K562 (cell line): ENCODE measurements around the gene SLC25A10. TPM values are rescaled to one million over a fixed set of nuclear protein-coding genes. Genes with fewer than 3 reads are reported as not detected.

Experiments
- CC2D1A ChIP-seq: fragments of 450-650 bp; IDR thresholded peaks from 2 replicates; pipeline ENCODE4 v1.6.1; 2017; ENCODE audit warnings: mild to moderate bottlenecking
- CUX1 ChIP-seq: fragments of 200-800 bp; sonication (Bioruptor generic); IDR thresholded peaks from 2 replicates; pipeline ENCODE4 v1.6.1; 2016; ENCODE audit warnings: missing genetic modification characterization, missing compliant biosample characterization
- GTF2F1 ChIP-seq: IDR thresholded peaks from 2 replicates; pipeline ENCODE4 v1.6.1; 2011; ENCODE audit warnings: low read depth, low read length, improper control_type of control experiment
- HDAC6 ChIP-seq: IDR thresholded peaks from 2 replicates; pipeline ENCODE4 v1.6.1; 2012; ENCODE audit warnings: low read depth, mild to moderate bottlenecking, control low read depth, inconsistent platforms, low read length, moderate library complexity
- KLF1 ChIP-seq: fragments of 450-650 bp; IDR thresholded peaks from 2 replicates; pipeline ENCODE4 v1.6.1; 2016; ENCODE audit warnings: missing genetic modification characterization, missing compliant biosample characterization
- MCM5 ChIP-seq: fragments of 450-650 bp; IDR thresholded peaks from 2 replicates; pipeline ENCODE4 v1.6.1; 2016; ENCODE audit warnings: low read depth
- MCM7 ChIP-seq, 2 experiments: fragments of 450-650 bp; IDR thresholded peaks; 2 replicates each; pipeline ENCODE4 v1.6.1; 2016 to 2018
- NCOA2 ChIP-seq, 2 experiments: fragments of 450-650 bp; IDR thresholded peaks; 2 replicates each; pipeline ENCODE4 v1.6.1; 2018; ENCODE audit warnings: mild to moderate bottlenecking in 2 of 2, moderate library complexity in 1 of 2; ENCODE audit not compliant: partially characterized antibody in 2 of 2
- RFX1 ChIP-seq: fragments of 450-650 bp; IDR thresholded peaks from 2 replicates; pipeline ENCODE4 v1.6.1; 2016; ENCODE audit warnings: mild to moderate bottlenecking, moderate library complexity
- SMAD4 ChIP-seq: fragments of 250-450 bp; sonication (Bioruptor Pico); conservative IDR thresholded peaks from 2 replicates; pipeline ENCODE4 v1.8.0; 2021; ENCODE audit warnings: inconsistent platforms, mild to moderate bottlenecking, moderate library complexity
- ZNF511 ChIP-seq: sonication (generic); formaldehyde crosslinking; IDR thresholded peaks from 2 replicates; pipeline ENCODE4 v1.8.0; 2022; ENCODE audit warnings: mild to moderate bottlenecking, missing genetic modification reagents
- ZNF76 ChIP-seq: fragments of 250-450 bp; sonication (Bioruptor Pico); IDR thresholded peaks from 2 replicates; pipeline ENCODE4 v1.4.0; 2020; ENCODE audit warnings: mild to moderate bottlenecking, moderate library complexity, borderline replicate concordance
- polyA plus RNA-seq, 8 experiments: library from polyadenylated mRNA; depleted of rRNA in 4 of 8; stranded (reverse) in 5 of 8; unstranded in 3 of 8; fragments of >200 nt; fragmentation: Nextera tagmentation in 2 of 8; fragmentation: Illumina TruSeq in 1 of 8; extraction: Ambion mirVana in 2 of 8; extraction: Trizol in 1 of 8; gene quantifications; 2 replicates each; pipeline versions ENCODE4 v1.2.1 to v1.2.3, GENCODE V29; 2011 to 2014; ENCODE audit warnings: inconsistent platforms in 1 of 8, missing spikeins in 1 of 8
- total RNA-seq, 7 experiments: library from RNA; depleted of rRNA in 6 of 7; stranded (reverse); fragments of >200 nt in 6 of 7; fragmentation: Illumina TruSeq in 2 of 7; extraction: Trizol in 2 of 7; gene quantifications; 2 replicates each; pipeline versions ENCODE4 v1.2.1 to v1.2.3, GENCODE V29; 2011 to 2021; ENCODE audit warnings: low replicate concordance in 1 of 7
- TF ChIP-seq, protein P1 (sequence below), 2 experiments: IDR thresholded peaks; 2 replicates each; pipeline ENCODE4 v1.6.1; 2012; ENCODE audit warnings: improper control_type of control experiment in 2 of 2, low read depth in 2 of 2, low read length in 2 of 2, borderline replicate concordance in 1 of 2
- TF ChIP-seq, protein P2 (sequence below): IDR thresholded peaks from 2 replicates; pipeline ENCODE4 v1.6.1; 2016; ENCODE audit warnings: missing genetic modification characterization, missing compliant biosample characterization
- TF ChIP-seq, protein P3 (sequence below): fragments of 450-650 bp; formaldehyde crosslinking; IDR thresholded peaks from 2 replicates; pipeline ENCODE4 v1.4.0; 2022; ENCODE audit warnings: missing genetic modification characterization

The SLC25A10 gene
- total and polyA plus RNA-seq, 9 of the 15 experiments (the other 6 are each of a cell fraction or from before 2014, with no cell fraction given): 0.10 to 85.6 (median 34.3) TPM

GRCh38 chr17:81741594-81742452, 29.7 kb downstream of the SLC25A10 start (continued):
- TF ChIP-seq, protein P1, sequence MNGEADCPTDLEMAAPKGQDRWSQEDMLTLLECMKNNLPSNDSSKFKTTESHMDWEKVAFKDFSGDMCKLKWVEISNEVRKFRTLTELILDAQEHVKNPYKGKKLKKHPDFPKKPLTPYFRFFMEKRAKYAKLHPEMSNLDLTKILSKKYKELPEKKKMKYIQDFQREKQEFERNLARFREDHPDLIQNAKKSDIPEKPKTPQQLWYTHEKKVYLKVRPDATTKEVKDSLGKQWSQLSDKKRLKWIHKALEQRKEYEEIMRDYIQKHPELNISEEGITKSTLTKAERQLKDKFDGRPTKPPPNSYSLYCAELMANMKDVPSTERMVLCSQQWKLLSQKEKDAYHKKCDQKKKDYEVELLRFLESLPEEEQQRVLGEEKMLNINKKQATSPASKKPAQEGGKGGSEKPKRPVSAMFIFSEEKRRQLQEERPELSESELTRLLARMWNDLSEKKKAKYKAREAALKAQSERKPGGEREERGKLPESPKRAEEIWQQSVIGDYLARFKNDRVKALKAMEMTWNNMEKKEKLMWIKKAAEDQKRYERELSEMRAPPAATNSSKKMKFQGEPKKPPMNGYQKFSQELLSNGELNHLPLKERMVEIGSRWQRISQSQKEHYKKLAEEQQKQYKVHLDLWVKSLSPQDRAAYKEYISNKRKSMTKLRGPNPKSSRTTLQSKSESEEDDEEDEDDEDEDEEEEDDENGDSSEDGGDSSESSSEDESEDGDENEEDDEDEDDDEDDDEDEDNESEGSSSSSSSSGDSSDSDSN (IDR thresholded peaks at IDR 0.05; ENCODE audit: borderline replicate concordance in 1 of 2, low read depth in 2 of 2, low read length in 2 of 2): 0 out of 4 replicates have a peak, but pooled peaks of 1 of the 2 experiments have one; percentile 38
- TF ChIP-seq, protein P2, sequence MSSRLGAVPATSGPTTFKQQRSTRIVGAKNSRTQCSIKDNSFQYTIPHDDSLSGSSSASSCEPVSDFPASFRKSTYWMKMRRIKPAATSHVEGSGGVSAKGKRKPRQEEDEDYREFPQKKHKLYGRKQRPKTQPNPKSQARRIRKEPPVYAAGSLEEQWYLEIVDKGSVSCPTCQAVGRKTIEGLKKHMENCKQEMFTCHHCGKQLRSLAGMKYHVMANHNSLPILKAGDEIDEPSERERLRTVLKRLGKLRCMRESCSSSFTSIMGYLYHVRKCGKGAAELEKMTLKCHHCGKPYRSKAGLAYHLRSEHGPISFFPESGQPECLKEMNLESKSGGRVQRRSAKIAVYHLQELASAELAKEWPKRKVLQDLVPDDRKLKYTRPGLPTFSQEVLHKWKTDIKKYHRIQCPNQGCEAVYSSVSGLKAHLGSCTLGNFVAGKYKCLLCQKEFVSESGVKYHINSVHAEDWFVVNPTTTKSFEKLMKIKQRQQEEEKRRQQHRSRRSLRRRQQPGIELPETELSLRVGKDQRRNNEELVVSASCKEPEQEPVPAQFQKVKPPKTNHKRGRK: no peak
- TF ChIP-seq KLF1 (tag) (0 out of 2 replicates have a peak, but pooled peaks have one; percentile 25), CUX1 (no peak), NCOA2 (IDR thresholded peaks at IDR 0.05; ENCODE audit: partially characterized antibody in 2 of 2) (no peak), MCM7 (IDR thresholded peaks at IDR 0.05) (no peak), CC2D1A (peak; percentile 48; the same call in 1 of the 2 replicates), ZNF76 (CRISPR knock-in tag) (no peak), SMAD4 (CRISPR knock-in tag) (no peak), HDAC6 (peak; percentile 84; the same call in 1 of the 2 replicates), ZNF511 (no peak), MCM5 (no peak), GTF2F1 (no peak), RFX1 (no peak)
- TF ChIP-seq, protein P3, sequence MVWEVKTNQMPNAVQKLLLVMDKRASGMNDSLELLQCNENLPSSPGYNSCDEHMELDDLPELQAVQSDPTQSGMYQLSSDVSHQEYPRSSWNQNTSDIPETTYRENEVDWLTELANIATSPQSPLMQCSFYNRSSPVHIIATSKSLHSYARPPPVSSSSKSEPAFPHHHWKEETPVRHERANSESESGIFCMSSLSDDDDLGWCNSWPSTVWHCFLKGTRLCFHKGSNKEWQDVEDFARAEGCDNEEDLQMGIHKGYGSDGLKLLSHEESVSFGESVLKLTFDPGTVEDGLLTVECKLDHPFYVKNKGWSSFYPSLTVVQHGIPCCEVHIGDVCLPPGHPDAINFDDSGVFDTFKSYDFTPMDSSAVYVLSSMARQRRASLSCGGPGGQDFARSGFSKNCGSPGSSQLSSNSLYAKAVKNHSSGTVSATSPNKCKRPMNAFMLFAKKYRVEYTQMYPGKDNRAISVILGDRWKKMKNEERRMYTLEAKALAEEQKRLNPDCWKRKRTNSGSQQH (CRISPR knock-in tag): peak; percentile 68; the same call in 1 of the 2 replicates
